ENCODE measurements around the gene VPS33B. TPM values are rescaled to one million over a fixed set of nuclear protein-coding genes. Genes with fewer than 3 reads are reported as not detected.

The VPS33B gene
- total and polyA plus RNA-seq, 2 experiments from 2014 or later, result 8.8 to 15.2 TPM

DNA sequence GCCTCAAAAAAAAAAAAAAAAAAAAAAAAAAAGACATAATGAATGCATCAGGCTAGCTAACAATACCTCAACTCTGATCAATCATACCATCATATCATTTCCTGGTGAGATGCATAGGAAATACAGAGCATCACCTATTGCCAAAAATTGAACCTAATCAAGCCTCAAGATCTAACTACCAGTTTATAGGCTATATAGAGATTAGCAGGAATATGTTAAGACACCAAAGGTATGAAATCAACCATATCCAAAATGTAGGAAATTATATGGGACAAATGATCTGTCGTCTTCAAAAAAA, 387 bp upstream of the VPS33B start:
- H3K4me3 Mint-ChIP-seq, result peak overlapping the region; percentile 90
- H3K4me1 Mint-ChIP-seq, result peaks cover 12% of the 10 kb centered on the region
- H3K27ac ChIP-seq (ENCODE audit: low read depth), result no peak overlapping the region
- H3K9me2 ChIP-seq (ENCODE audit: insufficient read depth), result no peaks in the 10 kb centered on the region
- no peaks in the 10 kb centered on the region for H3K36me3 Mint-ChIP-seq (ENCODE audit: low read depth)
- 0 out of 2 replicates have a peak, but pooled peaks cover 3% of the 10 kb centered on the region for H3F3A ChIP-seq (replicated peaks; ENCODE audit: low read depth)
- H3K4me3 ChIP-seq, result peak overlapping the region; percentile 89
- peaks cover 8% of the 10 kb centered on the region for H3K4me1 ChIP-seq (ENCODE audit: insufficient read depth)
- peak overlapping the region; percentile 91 for H2AFZ ChIP-seq
- H3K9me3 Mint-ChIP-seq, result no peaks in the 10 kb centered on the region
- H3K27me3 ChIP-seq (ENCODE audit: insufficient read depth), result no peaks in the 10 kb centered on the region
- peaks cover 6% of the 10 kb centered on the region for H3K27me3 Mint-ChIP-seq (ENCODE audit: insufficient read depth, low read depth, poor library complexity)
- TF ChIP-seq, protein P1, sequence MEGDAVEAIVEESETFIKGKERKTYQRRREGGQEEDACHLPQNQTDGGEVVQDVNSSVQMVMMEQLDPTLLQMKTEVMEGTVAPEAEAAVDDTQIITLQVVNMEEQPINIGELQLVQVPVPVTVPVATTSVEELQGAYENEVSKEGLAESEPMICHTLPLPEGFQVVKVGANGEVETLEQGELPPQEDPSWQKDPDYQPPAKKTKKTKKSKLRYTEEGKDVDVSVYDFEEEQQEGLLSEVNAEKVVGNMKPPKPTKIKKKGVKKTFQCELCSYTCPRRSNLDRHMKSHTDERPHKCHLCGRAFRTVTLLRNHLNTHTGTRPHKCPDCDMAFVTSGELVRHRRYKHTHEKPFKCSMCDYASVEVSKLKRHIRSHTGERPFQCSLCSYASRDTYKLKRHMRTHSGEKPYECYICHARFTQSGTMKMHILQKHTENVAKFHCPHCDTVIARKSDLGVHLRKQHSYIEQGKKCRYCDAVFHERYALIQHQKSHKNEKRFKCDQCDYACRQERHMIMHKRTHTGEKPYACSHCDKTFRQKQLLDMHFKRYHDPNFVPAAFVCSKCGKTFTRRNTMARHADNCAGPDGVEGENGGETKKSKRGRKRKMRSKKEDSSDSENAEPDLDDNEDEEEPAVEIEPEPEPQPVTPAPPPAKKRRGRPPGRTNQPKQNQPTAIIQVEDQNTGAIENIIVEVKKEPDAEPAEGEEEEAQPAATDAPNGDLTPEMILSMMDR (conservative IDR thresholded peaks at IDR 0.05; ENCODE audit: low read depth in 2 of 2), result no peak
- TF ChIP-seq ZNF331 (CRISPR knock-in tag; IDR thresholded peaks at IDR 0.05; ENCODE audit: low read depth) (no peak), ZNF114 (CRISPR knock-in tag; IDR thresholded peaks at IDR 0.05) (no peak), POLR2AphosphoS5 (IDR thresholded peaks at IDR 0.05; ENCODE audit: low read depth) (no peak), NANOG (IDR thresholded peaks at IDR 0.05; ENCODE audit: borderline replicate concordance) (no peak), EZH2phosphoT487 (IDR thresholded peaks at IDR 0.05; ENCODE audit: unreplicated experiment) (no peak), EZH2 (IDR thresholded peaks at IDR 0.05; ENCODE audit: low read depth, unreplicated experiment) (no peak), CREB1 (CRISPR knock-in tag; IDR thresholded peaks at IDR 0.05; ENCODE audit: low read depth) (no peak), JUNB (IDR thresholded peaks at IDR 0.05; ENCODE audit: unreplicated experiment) (no peak), STAT1 (IDR thresholded peaks at IDR 0.05; ENCODE audit: unreplicated experiment) (no peak)
- TF ChIP-seq, protein P2, sequence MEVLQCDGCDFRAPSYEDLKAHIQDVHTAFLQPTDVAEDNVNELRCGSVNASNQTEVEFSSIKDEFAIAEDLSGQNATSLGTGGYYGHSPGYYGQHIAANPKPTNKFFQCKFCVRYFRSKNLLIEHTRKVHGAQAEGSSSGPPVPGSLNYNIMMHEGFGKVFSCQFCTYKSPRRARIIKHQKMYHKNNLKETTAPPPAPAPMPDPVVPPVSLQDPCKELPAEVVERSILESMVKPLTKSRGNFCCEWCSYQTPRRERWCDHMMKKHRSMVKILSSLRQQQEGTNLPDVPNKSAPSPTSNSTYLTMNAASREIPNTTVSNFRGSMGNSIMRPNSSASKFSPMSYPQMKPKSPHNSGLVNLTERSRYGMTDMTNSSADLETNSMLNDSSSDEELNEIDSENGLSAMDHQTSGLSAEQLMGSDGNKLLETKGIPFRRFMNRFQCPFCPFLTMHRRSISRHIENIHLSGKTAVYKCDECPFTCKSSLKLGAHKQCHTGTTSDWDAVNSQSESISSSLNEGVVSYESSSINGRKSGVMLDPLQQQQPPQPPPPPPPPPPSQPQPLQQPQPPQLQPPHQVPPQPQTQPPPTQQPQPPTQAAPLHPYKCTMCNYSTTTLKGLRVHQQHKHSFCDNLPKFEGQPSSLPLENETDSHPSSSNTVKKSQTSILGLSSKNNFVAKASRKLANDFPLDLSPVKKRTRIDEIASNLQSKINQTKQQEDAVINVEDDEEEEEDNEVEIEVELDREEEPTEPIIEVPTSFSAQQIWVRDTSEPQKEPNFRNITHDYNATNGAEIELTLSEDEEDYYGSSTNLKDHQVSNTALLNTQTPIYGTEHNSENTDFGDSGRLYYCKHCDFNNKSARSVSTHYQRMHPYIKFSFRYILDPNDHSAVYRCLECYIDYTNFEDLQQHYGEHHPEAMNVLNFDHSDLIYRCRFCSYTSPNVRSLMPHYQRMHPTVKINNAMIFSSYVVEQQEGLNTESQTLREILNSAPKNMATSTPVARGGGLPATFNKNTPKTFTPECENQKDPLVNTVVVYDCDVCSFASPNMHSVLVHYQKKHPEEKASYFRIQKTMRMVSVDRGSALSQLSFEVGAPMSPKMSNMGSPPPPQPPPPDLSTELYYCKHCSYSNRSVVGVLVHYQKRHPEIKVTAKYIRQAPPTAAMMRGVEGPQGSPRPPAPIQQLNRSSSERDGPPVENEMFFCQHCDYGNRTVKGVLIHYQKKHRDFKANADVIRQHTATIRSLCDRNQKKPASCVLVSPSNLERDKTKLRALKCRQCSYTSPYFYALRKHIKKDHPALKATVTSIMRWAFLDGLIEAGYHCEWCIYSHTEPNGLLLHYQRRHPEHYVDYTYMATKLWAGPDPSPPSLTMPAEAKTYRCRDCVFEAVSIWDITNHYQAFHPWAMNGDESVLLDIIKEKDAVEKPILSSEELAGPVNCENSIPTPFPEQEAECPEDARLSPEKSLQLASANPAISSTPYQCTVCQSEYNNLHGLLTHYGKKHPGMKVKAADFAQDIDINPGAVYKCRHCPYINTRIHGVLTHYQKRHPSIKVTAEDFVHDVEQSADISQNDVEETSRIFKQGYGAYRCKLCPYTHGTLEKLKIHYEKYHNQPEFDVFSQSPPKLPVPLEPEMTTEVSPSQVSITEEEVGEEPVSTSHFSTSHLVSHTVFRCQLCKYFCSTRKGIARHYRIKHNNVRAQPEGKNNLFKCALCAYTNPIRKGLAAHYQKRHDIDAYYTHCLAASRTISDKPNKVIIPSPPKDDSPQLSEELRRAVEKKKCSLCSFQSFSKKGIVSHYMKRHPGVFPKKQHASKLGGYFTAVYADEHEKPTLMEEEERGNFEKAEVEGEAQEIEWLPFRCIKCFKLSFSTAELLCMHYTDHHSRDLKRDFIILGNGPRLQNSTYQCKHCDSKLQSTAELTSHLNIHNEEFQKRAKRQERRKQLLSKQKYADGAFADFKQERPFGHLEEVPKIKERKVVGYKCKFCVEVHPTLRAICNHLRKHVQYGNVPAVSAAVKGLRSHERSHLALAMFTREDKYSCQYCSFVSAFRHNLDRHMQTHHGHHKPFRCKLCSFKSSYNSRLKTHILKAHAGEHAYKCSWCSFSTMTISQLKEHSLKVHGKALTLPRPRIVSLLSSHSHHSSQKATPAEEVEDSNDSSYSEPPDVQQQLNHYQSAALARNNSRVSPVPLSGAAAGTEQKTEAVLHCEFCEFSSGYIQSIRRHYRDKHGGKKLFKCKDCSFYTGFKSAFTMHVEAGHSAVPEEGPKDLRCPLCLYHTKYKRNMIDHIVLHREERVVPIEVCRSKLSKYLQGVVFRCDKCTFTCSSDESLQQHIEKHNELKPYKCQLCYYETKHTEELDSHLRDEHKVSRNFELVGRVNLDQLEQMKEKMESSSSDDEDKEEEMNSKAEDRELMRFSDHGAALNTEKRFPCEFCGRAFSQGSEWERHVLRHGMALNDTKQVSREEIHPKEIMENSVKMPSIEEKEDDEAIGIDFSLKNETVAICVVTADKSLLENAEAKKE (CRISPR knock-in tag; IDR thresholded peaks at IDR 0.05), result no peak
- TF ChIP-seq, protein P3, sequence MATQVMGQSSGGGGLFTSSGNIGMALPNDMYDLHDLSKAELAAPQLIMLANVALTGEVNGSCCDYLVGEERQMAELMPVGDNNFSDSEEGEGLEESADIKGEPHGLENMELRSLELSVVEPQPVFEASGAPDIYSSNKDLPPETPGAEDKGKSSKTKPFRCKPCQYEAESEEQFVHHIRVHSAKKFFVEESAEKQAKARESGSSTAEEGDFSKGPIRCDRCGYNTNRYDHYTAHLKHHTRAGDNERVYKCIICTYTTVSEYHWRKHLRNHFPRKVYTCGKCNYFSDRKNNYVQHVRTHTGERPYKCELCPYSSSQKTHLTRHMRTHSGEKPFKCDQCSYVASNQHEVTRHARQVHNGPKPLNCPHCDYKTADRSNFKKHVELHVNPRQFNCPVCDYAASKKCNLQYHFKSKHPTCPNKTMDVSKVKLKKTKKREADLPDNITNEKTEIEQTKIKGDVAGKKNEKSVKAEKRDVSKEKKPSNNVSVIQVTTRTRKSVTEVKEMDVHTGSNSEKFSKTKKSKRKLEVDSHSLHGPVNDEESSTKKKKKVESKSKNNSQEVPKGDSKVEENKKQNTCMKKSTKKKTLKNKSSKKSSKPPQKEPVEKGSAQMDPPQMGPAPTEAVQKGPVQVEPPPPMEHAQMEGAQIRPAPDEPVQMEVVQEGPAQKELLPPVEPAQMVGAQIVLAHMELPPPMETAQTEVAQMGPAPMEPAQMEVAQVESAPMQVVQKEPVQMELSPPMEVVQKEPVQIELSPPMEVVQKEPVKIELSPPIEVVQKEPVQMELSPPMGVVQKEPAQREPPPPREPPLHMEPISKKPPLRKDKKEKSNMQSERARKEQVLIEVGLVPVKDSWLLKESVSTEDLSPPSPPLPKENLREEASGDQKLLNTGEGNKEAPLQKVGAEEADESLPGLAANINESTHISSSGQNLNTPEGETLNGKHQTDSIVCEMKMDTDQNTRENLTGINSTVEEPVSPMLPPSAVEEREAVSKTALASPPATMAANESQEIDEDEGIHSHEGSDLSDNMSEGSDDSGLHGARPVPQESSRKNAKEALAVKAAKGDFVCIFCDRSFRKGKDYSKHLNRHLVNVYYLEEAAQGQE (IDR thresholded peaks at IDR 0.05; ENCODE audit: unreplicated experiment), result no peak
- TF ChIP-seq, protein P4, sequence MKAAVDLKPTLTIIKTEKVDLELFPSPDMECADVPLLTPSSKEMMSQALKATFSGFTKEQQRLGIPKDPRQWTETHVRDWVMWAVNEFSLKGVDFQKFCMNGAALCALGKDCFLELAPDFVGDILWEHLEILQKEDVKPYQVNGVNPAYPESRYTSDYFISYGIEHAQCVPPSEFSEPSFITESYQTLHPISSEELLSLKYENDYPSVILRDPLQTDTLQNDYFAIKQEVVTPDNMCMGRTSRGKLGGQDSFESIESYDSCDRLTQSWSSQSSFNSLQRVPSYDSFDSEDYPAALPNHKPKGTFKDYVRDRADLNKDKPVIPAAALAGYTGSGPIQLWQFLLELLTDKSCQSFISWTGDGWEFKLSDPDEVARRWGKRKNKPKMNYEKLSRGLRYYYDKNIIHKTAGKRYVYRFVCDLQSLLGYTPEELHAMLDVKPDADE (IDR thresholded peaks at IDR 0.05), result no peak
- peaks cover 21% of the 10 kb centered on the region for H3K79me2 ChIP-seq (replicated peaks; ENCODE audit: insufficient read depth)
- peak overlapping the region; percentile 94 for H3K27ac Mint-ChIP-seq
- H3K4me2 ChIP-seq, result peak overlapping the region; percentile 98
- ATAC-seq (no peak), DNase-seq (ENCODE audit: low spot score) (no peak)
- H4K20me1 ChIP-seq (replicated peaks; ENCODE audit: insufficient read depth), result no peaks in the 10 kb centered on the region
- no peaks in the 10 kb centered on the region for H3K36me3 ChIP-seq (ENCODE audit: insufficient read depth)

Data from GM23338 (cell line).